B cell (primary cell): ENCODE measurements around the gene NT5C3A. TPM values are rescaled to one million over a fixed set of nuclear protein-coding genes. Genes with fewer than 3 reads are reported as not detected.

ENCODE experiments used
- ATAC-seq: fragments of 200-7000 bp; cut with Tn5 transposase; one replicate; pipeline ENCODE4 v1.10.0; 2021; ENCODE audit warnings: low read depth, mild to moderate bottlenecking, moderate number of reproducible peaks, moderate library complexity
- CTCF ChIA-PET: fragments of 350-600 bp; sonication (Branson Sonifier 250); formaldehyde crosslinking; loops from one replicate; lab custom pipeline; 2021; ENCODE audit warnings: antibody characterized with exemption, inconsistent platforms; lab: Charles Lee
- POLR2A ChIA-PET: fragments of 350-600 bp; sonication (Branson Sonifier 250); formaldehyde crosslinking; loops from one replicate; lab custom pipeline; 2021; ENCODE audit warnings: antibody characterized with exemption; lab: Charles Lee
- DNase-seq: peaks from one replicate; pipeline ENCODE4 v3.0.0; 2013
- H2AFZ ChIP-seq: 2 replicates; pipeline ENCODE4 v1.6.1; 2012; ENCODE audit warnings: mild to moderate bottlenecking, low read depth, low read length; ENCODE audit not compliant: insufficient read depth, poor library complexity, severe bottlenecking
- H3K27ac ChIP-seq, 2 donors: 1 replicate in 1 of 2; 2 replicates in 1 of 2; pipeline ENCODE4 v1.5.1; 2012 to 2013; ENCODE audit warnings: low read length in 2 of 2, mild to moderate bottlenecking in 2 of 2, moderate library complexity in 1 of 2
- H3K27me3 ChIP-seq, 4 experiments: fragments of 200-600 bp in 1 of 4; sonication (generic) in 1 of 4; replicated peaks in 1 of 4; 1 replicate in 2 of 4; 2 replicates in 2 of 4; pipeline versions ENCODE4 v1.6.1 to v1.7.0; 2013 to 2016; ENCODE audit warnings: low read length in 3 of 4, mild to moderate bottlenecking in 2 of 4, mixed read lengths in 1 of 4, moderate library complexity in 1 of 4; ENCODE audit not compliant: insufficient read depth in 4 of 4, control insufficient read depth in 3 of 4; ENCODE audit errors: control extremely low read depth in 1 of 4
- H3K36me3 ChIP-seq, 2 experiments: replicated peaks in 1 of 2; 1 replicate in 1 of 2; 2 replicates in 1 of 2; pipeline versions ENCODE4 v1.6.1 to v1.7.1; 2013; ENCODE audit warnings: low read length in 1 of 2; ENCODE audit not compliant: insufficient read depth in 2 of 2, control insufficient read depth in 1 of 2; ENCODE audit errors: control extremely low read depth in 1 of 2, extremely low read depth in 1 of 2
- H3K4me1 ChIP-seq, 2 donors: fragments of 200-600 bp in 1 of 2; sonication (generic) in 1 of 2; 1 replicate in 1 of 2; 2 replicates in 1 of 2; pipeline versions ENCODE4 v1.5.1 to v1.6.1; 2013 to 2017; ENCODE audit warnings: low read length in 2 of 2; ENCODE audit not compliant: control insufficient read depth in 2 of 2, insufficient read depth in 2 of 2
- H3K4me2 ChIP-seq: replicated peaks from 2 replicates; pipeline ENCODE3; 2012; ENCODE audit warnings: mild to moderate bottlenecking, low read depth, low read length; ENCODE audit not compliant: poor library complexity, severe bottlenecking
- H3K4me3 ChIP-seq, 5 experiments: fragments of 200-600 bp in 1 of 5; sonication (generic) in 1 of 5; 1 replicate in 3 of 5; 2 replicates in 2 of 5; pipeline versions ENCODE4 v1.5.1 to v1.7.0; 2011 to 2016; ENCODE audit warnings: low read length in 4 of 5, mild to moderate bottlenecking in 4 of 5, low read depth in 2 of 5, control low read depth in 1 of 5, moderate library complexity in 1 of 5; ENCODE audit not compliant: insufficient read depth in 1 of 5; ENCODE audit errors: control extremely low read depth in 1 of 5, extremely low read depth in 1 of 5
- H3K79me2 ChIP-seq: fragments of 200-600 bp; sonication (generic); one replicate; pipeline ENCODE4 v1.6.0; 2016; ENCODE audit warnings: low read length; ENCODE audit not compliant: control insufficient read depth, insufficient read depth
- H3K9ac ChIP-seq: fragments of 200-600 bp; sonication (generic); 2 replicates; pipeline ENCODE4 v1.6.1; 2017; ENCODE audit warnings: mild to moderate bottlenecking, low read length, moderate library complexity
- H3K9me3 ChIP-seq, 3 donors: one replicate each; pipeline versions ENCODE4 v1.6.1 to v1.7.1; 2013; ENCODE audit warnings: low read length in 2 of 3; ENCODE audit not compliant: control insufficient read depth in 2 of 3, insufficient read depth in 1 of 3; ENCODE audit errors: control extremely low read depth in 1 of 3
- H4K20me1 ChIP-seq: 2 replicates; pipeline ENCODE4 v1.6.0; 2012; ENCODE audit warnings: mild to moderate bottlenecking, low read length; ENCODE audit not compliant: insufficient read depth, control insufficient read depth, poor library complexity, severe bottlenecking
- H3K27ac Mint-ChIP-seq: one replicate; pipeline ENCODE4 v1.8.0; 2021; ENCODE audit warnings: mixed read lengths
- H3K27me3 Mint-ChIP-seq: one replicate; pipeline ENCODE4 v1.8.0; 2021; ENCODE audit warnings: mixed read lengths
- H3K4me1 Mint-ChIP-seq: one replicate; pipeline ENCODE4 v1.8.0; 2021; ENCODE audit warnings: mixed read lengths
- H3K4me3 Mint-ChIP-seq: one replicate; pipeline ENCODE4 v1.8.0; 2021; ENCODE audit warnings: mixed read lengths
- H3K9me3 Mint-ChIP-seq: one replicate; pipeline ENCODE4 v1.8.0; 2022; ENCODE audit warnings: mixed read lengths; ENCODE audit not compliant: insufficient read depth
- CTCF ChIP-seq: fragments of 200-600 bp; IDR thresholded peaks from one replicate; pipeline ENCODE4 v1.8.0; 2022; ENCODE audit warnings: antibody characterized with exemption, mild to moderate bottlenecking
- EZH2 ChIP-seq: IDR thresholded peaks from 2 replicates; pipeline ENCODE4 v1.6.1; 2012; ENCODE audit warnings: borderline replicate concordance, low read depth, mild to moderate bottlenecking, moderate library complexity, low read length; ENCODE audit not compliant: insufficient read depth, poor library complexity, severe bottlenecking
- WGBS: methylation state at CpG from one replicate; pipeline ENCODE4 v1.1.5; 2013; ENCODE audit warnings: missing lambda C conversion rate; ENCODE audit not compliant: insufficient coverage; 5-methylcytosine and 5-hydroxymethylcytosine counted together
- intact Hi-C: fragments of 100-400 bp; cut with micrococcal nuclease; formaldehyde crosslinking; loops from one replicate; pipeline ENCODE4 v1.10.0; 2022
- polyA plus RNA-seq: library from polyadenylated mRNA; depleted of rRNA; stranded (reverse); fragments of >200 nt; gene quantifications from 2 replicates; pipeline ENCODE4 v1.2.3, GENCODE V29; 2012
- total RNA-seq, 2 donors: library from RNA; stranded (reverse); fragments of 120-200 nt in 1 of 2; gene quantifications; 1 replicate in 1 of 2; 2 replicates in 1 of 2; pipeline versions ENCODE4 v1.2.3 to v1.2.4, GENCODE V29; 2013 to 2022

The NT5C3A gene
- total and polyA plus RNA-seq, 2 donors (not counting 1 experiment from before 2014, with no cell fraction given): 37.3 to 41.0 TPM

- no peak overlapping the region for H3K9ac ChIP-seq
- H3K4me3 ChIP-seq: no peak overlapping the region
- H3K9me3 Mint-ChIP-seq: no peaks in the 10 kb centered on the region
- ATAC-seq: no peak
- DNase-seq: no peak
- no peak for TF ChIP-seq EZH2
- no peak for TF ChIP-seq CTCF
- H3K9me3 ChIP-seq: no peaks in the 10 kb centered on the region
- peaks cover 0 to 7% of the 10 kb centered on the region in 2 experiments for H3K36me3 ChIP-seq
- peaks cover 94% of the 10 kb centered on the region for H3K79me2 ChIP-seq
- peaks cover 61% of the 10 kb centered on the region for H3K4me1 Mint-ChIP-seq
- H3K4me3 Mint-ChIP-seq: no peak overlapping the region
- peak overlapping the region in 1 of 2 donors; percentile 83 for H3K27ac ChIP-seq
- intact Hi-C loops: loop anchor here (2.0 to 10.0 kb wide), 3 partner anchors 13 to 359 kb away; no protein-coding TSS in a partner anchor
- no peak overlapping the region for H3K4me2 ChIP-seq
- no peaks in the 10 kb centered on the region for H3K27me3 Mint-ChIP-seq
- peak overlapping the region; percentile 56 for H3K27ac Mint-ChIP-seq
- H2AFZ ChIP-seq: no peak overlapping the region
- CTCF ChIA-PET: interaction anchor here (0.6 to 4.4 kb wide), 8 partner anchors 9 to 207 kb away, joined by 3 to 19 read pairs (median 7); partner anchors contain the start of genes FKBP9, NT5C3A and RP9
- peaks cover 49% of the 10 kb centered on the region for H4K20me1 ChIP-seq
- H3K4me1 ChIP-seq: peaks cover 32 to 40% of the 10 kb centered on the region in 2 donors
- WGBS: no CpG with 5 or more reads among the region's 1 CpG
- no peaks in the 10 kb centered on the region for H3K27me3 ChIP-seq
- POLR2A ChIA-PET: interaction anchor here (0.6 kb wide), 1 partner anchor 14 kb away, joined by 3 read pairs; no protein-coding TSS in a partner anchor
These were observed 8.9 kb downstream of the NT5C3A start for GRCh38 chr7:33053721-33054120.
